Measurements from ENCODE around the gene LEMD1.

GRCh38 chr1:205342986-205343385, 78.9 kb downstream of the LEMD1 start:
- TF ChIP-seq CTCF (conservative IDR thresholded peaks at IDR 0.05), result no peak
- TF ChIP-seq EZH2 (IDR thresholded peaks at IDR 0.05; ENCODE audit: low read depth), result no peak

All from PC-9 (cell line).